SK-N-SH treated with all-trans-retinoic acid at 6 μM for 48 hours (cell line): ENCODE measurements around the gene FLNC.

Experiments used
- ATAC-seq: fragments of 200-7000 bp; cut with Tn5 transposase; 3 replicates; pipeline ENCODE4 v1.9.1; 2020; ENCODE audit warnings: mild to moderate bottlenecking, moderate library complexity
- ARNTL ChIP-seq: fragments of 450-650 bp; formaldehyde crosslinking; IDR thresholded peaks from 2 replicates; pipeline ENCODE4 v1.5.0; 2020; ENCODE audit warnings: low read depth, mild to moderate bottlenecking, moderate library complexity, borderline replicate concordance
- BACH2 ChIP-seq: fragments of 250-450 bp; sonication (Bioruptor Pico); IDR thresholded peaks from 2 replicates; pipeline ENCODE4 v1.9.0; 2021; ENCODE audit warnings: mild to moderate bottlenecking, borderline replicate concordance
- CSDC2 ChIP-seq: fragments of 250-450 bp; sonication (Bioruptor Pico); IDR thresholded peaks from 2 replicates; pipeline ENCODE4 v1.5.0; 2020; ENCODE audit warnings: mild to moderate bottlenecking, moderate library complexity
- GLIS3 ChIP-seq: fragments of 250-450 bp; sonication (Bioruptor Pico); IDR thresholded peaks from 2 replicates; pipeline ENCODE4 v1.5.0; 2020; ENCODE audit warnings: mild to moderate bottlenecking, moderate library complexity
- ISL1 ChIP-seq: fragments of 250-450 bp; sonication (Bioruptor Pico); IDR thresholded peaks from 2 replicates; pipeline ENCODE4 v2.1.2; 2022; ENCODE audit warnings: mild to moderate bottlenecking, moderate library complexity
- PPARA ChIP-seq: fragments of 250-450 bp; sonication (Bioruptor Pico); IDR thresholded peaks from 2 replicates; pipeline ENCODE4 v1.5.0; 2020; ENCODE audit warnings: mild to moderate bottlenecking, borderline replicate concordance
- RARB ChIP-seq: fragments of 250-450 bp; sonication (Bioruptor Pico); IDR thresholded peaks from 2 replicates; pipeline ENCODE4 v1.8.0; 2021; ENCODE audit warnings: mild to moderate bottlenecking, moderate library complexity
- SNAI2 ChIP-seq: fragments of 250-450 bp; sonication (Bioruptor Pico); IDR thresholded peaks from 2 replicates; pipeline ENCODE4 v1.5.0; 2020; ENCODE audit warnings: mild to moderate bottlenecking, moderate library complexity
- TCF4 ChIP-seq: fragments of 250-450 bp; sonication (Bioruptor Pico); IDR thresholded peaks from 2 replicates; pipeline ENCODE4 v1.8.0; 2021; ENCODE audit warnings: mild to moderate bottlenecking, moderate library complexity, borderline replicate concordance
- TOX ChIP-seq: fragments of 250-450 bp; sonication (Bioruptor Pico); IDR thresholded peaks from 2 replicates; pipeline ENCODE4 v1.8.0; 2021; ENCODE audit warnings: mild to moderate bottlenecking, moderate library complexity, borderline replicate concordance
- ZC3H10 ChIP-seq: fragments of 250-450 bp; sonication (Bioruptor Pico); IDR thresholded peaks from 2 replicates; pipeline ENCODE4 v1.5.1; 2021; ENCODE audit warnings: mild to moderate bottlenecking, moderate library complexity
- ZFP3 ChIP-seq: fragments of 250-450 bp; sonication (Bioruptor Pico); IDR thresholded peaks from 2 replicates; pipeline ENCODE4 v1.5.0; 2020; ENCODE audit warnings: mild to moderate bottlenecking, moderate library complexity
- ZFP30 ChIP-seq: fragments of 450-650 bp; formaldehyde crosslinking; IDR thresholded peaks from 2 replicates; pipeline ENCODE4 v1.5.0; 2022; ENCODE audit warnings: mild to moderate bottlenecking, moderate library complexity
- TF ChIP-seq, protein P1 (sequence below): fragments of 250-450 bp; sonication (Bioruptor Pico); IDR thresholded peaks from 2 replicates; pipeline ENCODE4 v1.5.0; 2020; ENCODE audit warnings: mild to moderate bottlenecking, moderate library complexity
- TF ChIP-seq, protein P2 (sequence below): fragments of 250-450 bp; sonication (Bioruptor Pico); IDR thresholded peaks from 2 replicates; pipeline ENCODE4 v1.8.0; 2021; ENCODE audit warnings: low read depth, mild to moderate bottlenecking, moderate library complexity, borderline replicate concordance
- TF ChIP-seq, protein P3 (sequence below): fragments of 250-450 bp; sonication (Bioruptor Pico); IDR thresholded peaks from 2 replicates; pipeline ENCODE4 v1.8.0; 2020; ENCODE audit warnings: mild to moderate bottlenecking, moderate library complexity, borderline replicate concordance
- TF ChIP-seq, protein P4 (sequence below): fragments of 250-450 bp; sonication (Bioruptor Pico); IDR thresholded peaks from 2 replicates; pipeline ENCODE4 v1.5.1; 2020; ENCODE audit warnings: low read depth, mild to moderate bottlenecking, moderate library complexity

Gene FLNC

DNA sequence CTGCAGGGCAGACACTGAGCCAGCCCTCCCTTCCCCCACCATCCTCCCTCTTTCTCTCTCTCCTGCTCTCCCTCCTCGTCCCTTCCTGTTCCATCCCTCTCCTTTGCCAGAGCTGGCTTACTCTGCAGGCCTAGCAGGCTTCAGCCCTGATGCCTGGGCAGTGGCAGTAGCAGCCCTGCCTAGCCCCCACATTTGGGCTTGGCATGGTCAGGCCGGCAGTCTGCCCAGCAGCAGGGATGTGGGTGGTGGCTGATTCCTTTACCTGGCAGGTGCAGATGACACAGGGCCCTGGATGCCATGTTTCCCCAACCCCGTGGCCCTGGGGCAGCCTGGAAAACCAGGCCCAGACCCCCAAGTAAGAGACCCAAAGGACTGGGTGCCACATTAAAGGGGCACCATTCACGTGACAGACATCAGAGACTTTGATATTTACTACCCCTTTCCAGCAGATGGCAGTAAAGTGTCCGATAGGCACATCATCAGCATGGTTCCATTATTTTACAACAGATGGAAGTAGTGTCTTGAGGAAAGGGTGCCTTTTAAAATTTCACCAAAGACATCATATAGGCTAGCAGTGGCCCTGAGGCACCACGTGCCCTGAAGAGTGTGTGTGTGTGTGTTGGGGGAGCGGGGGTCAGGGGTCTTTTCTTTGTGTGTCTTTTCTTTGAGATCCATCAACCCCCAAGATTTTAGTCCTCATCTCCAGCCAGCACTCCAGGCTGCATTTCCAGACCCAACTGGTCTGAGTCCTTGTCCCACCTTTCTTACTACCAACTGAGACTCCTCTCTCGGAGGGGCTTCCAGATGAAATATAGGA, 74.4 kb downstream of the FLNC start:
- ATAC-seq, result peak; percentile 86
- TF ChIP-seq, protein P1, sequence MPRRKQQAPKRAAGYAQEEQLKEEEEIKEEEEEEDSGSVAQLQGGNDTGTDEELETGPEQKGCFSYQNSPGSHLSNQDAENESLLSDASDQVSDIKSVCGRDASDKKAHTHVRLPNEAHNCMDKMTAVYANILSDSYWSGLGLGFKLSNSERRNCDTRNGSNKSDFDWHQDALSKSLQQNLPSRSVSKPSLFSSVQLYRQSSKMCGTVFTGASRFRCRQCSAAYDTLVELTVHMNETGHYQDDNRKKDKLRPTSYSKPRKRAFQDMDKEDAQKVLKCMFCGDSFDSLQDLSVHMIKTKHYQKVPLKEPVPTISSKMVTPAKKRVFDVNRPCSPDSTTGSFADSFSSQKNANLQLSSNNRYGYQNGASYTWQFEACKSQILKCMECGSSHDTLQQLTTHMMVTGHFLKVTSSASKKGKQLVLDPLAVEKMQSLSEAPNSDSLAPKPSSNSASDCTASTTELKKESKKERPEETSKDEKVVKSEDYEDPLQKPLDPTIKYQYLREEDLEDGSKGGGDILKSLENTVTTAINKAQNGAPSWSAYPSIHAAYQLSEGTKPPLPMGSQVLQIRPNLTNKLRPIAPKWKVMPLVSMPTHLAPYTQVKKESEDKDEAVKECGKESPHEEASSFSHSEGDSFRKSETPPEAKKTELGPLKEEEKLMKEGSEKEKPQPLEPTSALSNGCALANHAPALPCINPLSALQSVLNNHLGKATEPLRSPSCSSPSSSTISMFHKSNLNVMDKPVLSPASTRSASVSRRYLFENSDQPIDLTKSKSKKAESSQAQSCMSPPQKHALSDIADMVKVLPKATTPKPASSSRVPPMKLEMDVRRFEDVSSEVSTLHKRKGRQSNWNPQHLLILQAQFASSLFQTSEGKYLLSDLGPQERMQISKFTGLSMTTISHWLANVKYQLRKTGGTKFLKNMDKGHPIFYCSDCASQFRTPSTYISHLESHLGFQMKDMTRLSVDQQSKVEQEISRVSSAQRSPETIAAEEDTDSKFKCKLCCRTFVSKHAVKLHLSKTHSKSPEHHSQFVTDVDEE (CRISPR knock-in tag), result no peak
- TF ChIP-seq RARB (no peak), PPARA (CRISPR knock-in tag) (no peak), ZFP30 (no peak), TCF4 (CRISPR knock-in tag) (no peak), ZFP3 (CRISPR knock-in tag) (no peak), BACH2 (CRISPR knock-in tag) (no peak), GLIS3 (CRISPR knock-in tag) (no peak), SNAI2 (CRISPR knock-in tag) (no peak)
- TF ChIP-seq, protein P2, sequence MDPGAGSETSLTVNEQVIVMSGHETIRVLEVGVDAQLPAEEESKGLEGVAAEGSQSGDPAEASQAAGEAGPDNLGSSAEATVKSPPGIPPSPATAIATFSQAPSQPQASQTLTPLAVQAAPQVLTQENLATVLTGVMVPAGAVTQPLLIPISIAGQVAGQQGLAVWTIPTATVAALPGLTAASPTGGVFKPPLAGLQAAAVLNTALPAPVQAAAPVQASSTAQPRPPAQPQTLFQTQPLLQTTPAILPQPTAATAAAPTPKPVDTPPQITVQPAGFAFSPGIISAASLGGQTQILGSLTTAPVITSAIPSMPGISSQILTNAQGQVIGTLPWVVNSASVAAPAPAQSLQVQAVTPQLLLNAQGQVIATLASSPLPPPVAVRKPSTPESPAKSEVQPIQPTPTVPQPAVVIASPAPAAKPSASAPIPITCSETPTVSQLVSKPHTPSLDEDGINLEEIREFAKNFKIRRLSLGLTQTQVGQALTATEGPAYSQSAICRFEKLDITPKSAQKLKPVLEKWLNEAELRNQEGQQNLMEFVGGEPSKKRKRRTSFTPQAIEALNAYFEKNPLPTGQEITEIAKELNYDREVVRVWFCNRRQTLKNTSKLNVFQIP (CRISPR knock-in tag), result no peak
- TF ChIP-seq, protein P3, sequence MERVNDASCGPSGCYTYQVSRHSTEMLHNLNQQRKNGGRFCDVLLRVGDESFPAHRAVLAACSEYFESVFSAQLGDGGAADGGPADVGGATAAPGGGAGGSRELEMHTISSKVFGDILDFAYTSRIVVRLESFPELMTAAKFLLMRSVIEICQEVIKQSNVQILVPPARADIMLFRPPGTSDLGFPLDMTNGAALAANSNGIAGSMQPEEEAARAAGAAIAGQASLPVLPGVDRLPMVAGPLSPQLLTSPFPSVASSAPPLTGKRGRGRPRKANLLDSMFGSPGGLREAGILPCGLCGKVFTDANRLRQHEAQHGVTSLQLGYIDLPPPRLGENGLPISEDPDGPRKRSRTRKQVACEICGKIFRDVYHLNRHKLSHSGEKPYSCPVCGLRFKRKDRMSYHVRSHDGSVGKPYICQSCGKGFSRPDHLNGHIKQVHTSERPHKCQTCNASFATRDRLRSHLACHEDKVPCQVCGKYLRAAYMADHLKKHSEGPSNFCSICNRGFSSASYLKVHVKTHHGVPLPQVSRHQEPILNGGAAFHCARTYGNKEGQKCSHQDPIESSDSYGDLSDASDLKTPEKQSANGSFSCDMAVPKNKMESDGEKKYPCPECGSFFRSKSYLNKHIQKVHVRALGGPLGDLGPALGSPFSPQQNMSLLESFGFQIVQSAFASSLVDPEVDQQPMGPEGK, result no peak
- TF ChIP-seq, protein P4, sequence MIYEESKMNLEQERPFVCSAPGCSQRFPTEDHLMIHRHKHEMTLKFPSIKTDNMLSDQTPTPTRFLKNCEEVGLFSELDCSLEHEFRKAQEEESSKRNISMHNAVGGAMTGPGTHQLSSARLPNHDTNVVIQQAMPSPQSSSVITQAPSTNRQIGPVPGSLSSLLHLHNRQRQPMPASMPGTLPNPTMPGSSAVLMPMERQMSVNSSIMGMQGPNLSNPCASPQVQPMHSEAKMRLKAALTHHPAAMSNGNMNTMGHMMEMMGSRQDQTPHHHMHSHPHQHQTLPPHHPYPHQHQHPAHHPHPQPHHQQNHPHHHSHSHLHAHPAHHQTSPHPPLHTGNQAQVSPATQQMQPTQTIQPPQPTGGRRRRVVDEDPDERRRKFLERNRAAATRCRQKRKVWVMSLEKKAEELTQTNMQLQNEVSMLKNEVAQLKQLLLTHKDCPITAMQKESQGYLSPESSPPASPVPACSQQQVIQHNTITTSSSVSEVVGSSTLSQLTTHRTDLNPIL (CRISPR knock-in tag), result no peak

DNA sequence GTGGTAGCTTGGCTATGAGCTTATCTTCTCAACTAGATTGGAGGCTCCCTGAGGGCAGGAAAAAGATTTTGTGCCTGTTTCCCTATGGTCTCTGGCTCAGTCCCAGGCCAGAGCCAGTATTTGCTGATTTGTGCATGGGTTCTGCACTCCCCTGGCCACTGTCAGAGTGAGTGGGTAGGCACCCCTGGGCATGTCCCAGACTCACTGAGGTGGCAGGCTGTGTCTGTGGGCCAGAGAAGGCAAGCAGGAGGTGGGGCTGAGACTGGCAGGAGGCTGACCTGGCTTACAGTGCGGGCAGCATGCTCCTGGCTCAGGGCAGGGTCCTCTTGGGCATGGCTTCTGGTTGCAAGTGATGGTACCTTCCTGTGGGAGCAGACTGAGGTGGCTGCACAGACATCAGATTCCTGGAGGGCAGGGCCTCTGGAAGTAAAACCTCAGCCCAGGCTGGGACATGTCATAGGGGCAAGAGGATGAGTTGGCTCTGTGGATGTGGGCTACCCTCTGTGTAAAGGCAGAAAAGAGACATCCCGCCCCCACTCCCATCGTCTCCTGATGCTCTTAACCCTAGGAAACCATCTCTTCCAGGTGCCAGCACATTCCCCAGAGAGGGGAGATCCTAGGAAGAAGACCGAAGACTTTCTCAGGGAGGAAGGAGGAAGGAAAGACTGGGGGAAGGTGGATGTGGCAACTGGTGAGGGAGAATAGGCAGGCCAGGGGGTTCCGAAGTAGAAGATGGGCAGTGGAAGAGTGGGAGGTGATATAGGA, 76.0 kb downstream of the FLNC start:
- ATAC-seq, result no peak
- TF ChIP-seq TCF4 (CRISPR knock-in tag) (no peak), ISL1 (CRISPR knock-in tag) (no peak), PPARA (CRISPR knock-in tag) (no peak), TOX (no peak), SNAI2 (CRISPR knock-in tag) (no peak), GLIS3 (CRISPR knock-in tag) (no peak), ARNTL (no peak), CSDC2 (no peak), ZC3H10 (CRISPR knock-in tag) (no peak), ZFP30 (no peak)
- TF ChIP-seq, protein P3, result no peak
- TF ChIP-seq, all 23 proteins: peak for 0
